Stimulated activated CD8-positive, alpha-beta memory T cell treated with anti-CD3 and anti-CD28 coated beads, Interleukin-7, amount 100 ng/mL, for 48 hours (primary cell): ENCODE measurements around the gene PSMC3.

Source experiments
- DNase-seq, 2 donors: peaks; one replicate each; pipeline ENCODE4 v3.0.0-alpha.2; 2020; ENCODE audit warnings: low read depth in 1 of 2; ENCODE audit errors: extremely low read depth in 1 of 2

PSMC3 gene

GRCh38 chr11:47443028-47443700 is 16.9 kb upstream of the PSMC3 start:
- DNase-seq, result no peak

- DNase-seq, result no peak
Measured at GRCh38 chr11:47442514-47442913, 16.3 kb upstream of the PSMC3 start.

- no peak for DNase-seq
Measured at GRCh38 chr11:47441421-47441820, 15.2 kb upstream of the PSMC3 start.

- no peak for DNase-seq
Measured at GRCh38 chr11:47440054-47440476, 13.8 kb upstream of the PSMC3 start.

- no peak for DNase-seq
Measured at GRCh38 chr11:47438721-47439120, 12.5 kb upstream of the PSMC3 start.

- no peak for DNase-seq
Measured at GRCh38 chr11:47437746-47438418, 11.6 kb upstream of the PSMC3 start.

GRCh38 chr11:47437218-47437745 is 11.0 kb upstream of the PSMC3 start:
- DNase-seq, result no peak

- no peak for DNase-seq
Measured at GRCh38 chr11:47436726-47437125, 10.5 kb upstream of the PSMC3 start.

- DNase-seq, result no peak
Measured at GRCh38 chr11:47435687-47436086, 9.4 kb upstream of the PSMC3 start.

GRCh38 chr11:47434011-47434786 is 8.0 kb upstream of the PSMC3 start:
- DNase-seq, result no peak

- DNase-seq, result no peak
Measured at GRCh38 chr11:47433157-47433556, 6.9 kb upstream of the PSMC3 start.

GRCh38 chr11:47431356-47432083 is 5.3 kb upstream of the PSMC3 start:
- DNase-seq, result no peak

GRCh38 chr11:47430524-47430923 is 4.3 kb upstream of the PSMC3 start:
- DNase-seq, result no peak

GRCh38 chr11:47425611-47426010 is 628 bp downstream of the PSMC3 start:
- DNase-seq, result no peak

- no peak for DNase-seq
Measured at GRCh38 chr11:47418454-47419259, 7.6 kb downstream of the PSMC3 start.

- no peak for DNase-seq
Measured at GRCh38 chr11:47417712-47418111, 8.5 kb downstream of the PSMC3 start.

- DNase-seq, result no peak
Measured at GRCh38 chr11:47415949-47416472, 10.2 kb downstream of the PSMC3 start.

- no peak for DNase-seq
Measured at GRCh38 chr11:47415091-47415854, 11.0 kb downstream of the PSMC3 start.

GRCh38 chr11:47414685-47415070 is 11.6 kb downstream of the PSMC3 start:
- DNase-seq, result no peak
